MM.1S (cell line): ENCODE data around the gene PRKD2.

Source experiments
- CTCF ChIP-seq: fragments of 300-600 bp; sonication (generic); IDR thresholded peaks from 2 replicates; pipeline ENCODE4 v1.5.1; 2016; ENCODE audit warnings: antibody characterized with exemption, low read length, mixed read lengths
- EZH2 ChIP-seq: fragments of 300-600 bp; sonication (generic); optimal IDR thresholded peaks from 2 replicates; pipeline ENCODE3; 2017; ENCODE audit warnings: low read depth, mild to moderate bottlenecking, antibody characterized with exemption, low read length, mixed read lengths
- EZH2phosphoT487 ChIP-seq: fragments of 300-600 bp; sonication (generic); IDR thresholded peaks from 2 replicates; pipeline ENCODE4 v1.6.1; 2018; ENCODE audit warnings: antibody characterized with exemption, low read length

- no peak for TF ChIP-seq CTCF
- TF ChIP-seq EZH2phosphoT487 = no peak
- no peak for TF ChIP-seq EZH2
Measured at GRCh38 chr19:46723023-46723461, 6.1 kb upstream of the PRKD2 start.
